D721Med (cell line): ENCODE data around the gene NAV2.
"Not testable (repeated sequence)": the region's sequence is repeated elsewhere in the genome, so short reads cannot be mapped to it uniquely, and the experiment has no call there.

Source experiments
- DNase-seq: peaks from one replicate; pipeline ENCODE4 v3.0.0; 2011; ENCODE audit warnings: low spot score; ENCODE audit not compliant: insufficient read length
- FAIRE-seq: peaks from 2 replicates; lab custom pipeline; 2011; peaks lifted over from hg19 to GRCh38; lab: Jason Lieb, UNC
- TF ChIP-seq, protein P1 (sequence below): IDR thresholded peaks from 2 replicates; pipeline ENCODE4 v1.5.1; 2012; ENCODE audit warnings: mild to moderate bottlenecking, control low read depth; ENCODE audit not compliant: insufficient read depth; ENCODE audit errors: missing control alignments

NAV2 gene

DNA sequence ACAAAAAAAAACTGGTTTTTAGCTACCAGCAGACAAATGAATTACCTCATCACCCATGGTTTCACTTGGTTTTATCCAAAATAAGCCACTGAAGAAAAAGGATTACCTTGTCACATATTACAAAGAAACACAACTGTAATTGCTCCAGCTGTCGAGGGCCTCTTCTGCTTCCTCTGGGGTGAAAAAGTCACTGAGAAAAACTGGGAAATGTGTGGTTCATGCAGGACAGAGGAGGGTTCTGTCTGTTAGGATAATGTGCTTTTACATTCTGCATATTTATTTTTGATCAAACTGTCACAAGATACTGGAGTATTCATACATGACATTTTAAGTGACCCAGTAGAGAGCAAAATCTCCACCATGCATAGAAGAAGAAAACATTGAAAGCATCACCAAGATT is 211.7 kb downstream of the NAV2 start:
- DNase-seq = no peak
- TF ChIP-seq, protein P1, sequence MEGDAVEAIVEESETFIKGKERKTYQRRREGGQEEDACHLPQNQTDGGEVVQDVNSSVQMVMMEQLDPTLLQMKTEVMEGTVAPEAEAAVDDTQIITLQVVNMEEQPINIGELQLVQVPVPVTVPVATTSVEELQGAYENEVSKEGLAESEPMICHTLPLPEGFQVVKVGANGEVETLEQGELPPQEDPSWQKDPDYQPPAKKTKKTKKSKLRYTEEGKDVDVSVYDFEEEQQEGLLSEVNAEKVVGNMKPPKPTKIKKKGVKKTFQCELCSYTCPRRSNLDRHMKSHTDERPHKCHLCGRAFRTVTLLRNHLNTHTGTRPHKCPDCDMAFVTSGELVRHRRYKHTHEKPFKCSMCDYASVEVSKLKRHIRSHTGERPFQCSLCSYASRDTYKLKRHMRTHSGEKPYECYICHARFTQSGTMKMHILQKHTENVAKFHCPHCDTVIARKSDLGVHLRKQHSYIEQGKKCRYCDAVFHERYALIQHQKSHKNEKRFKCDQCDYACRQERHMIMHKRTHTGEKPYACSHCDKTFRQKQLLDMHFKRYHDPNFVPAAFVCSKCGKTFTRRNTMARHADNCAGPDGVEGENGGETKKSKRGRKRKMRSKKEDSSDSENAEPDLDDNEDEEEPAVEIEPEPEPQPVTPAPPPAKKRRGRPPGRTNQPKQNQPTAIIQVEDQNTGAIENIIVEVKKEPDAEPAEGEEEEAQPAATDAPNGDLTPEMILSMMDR = no peak
- FAIRE-seq = no peak

DNA sequence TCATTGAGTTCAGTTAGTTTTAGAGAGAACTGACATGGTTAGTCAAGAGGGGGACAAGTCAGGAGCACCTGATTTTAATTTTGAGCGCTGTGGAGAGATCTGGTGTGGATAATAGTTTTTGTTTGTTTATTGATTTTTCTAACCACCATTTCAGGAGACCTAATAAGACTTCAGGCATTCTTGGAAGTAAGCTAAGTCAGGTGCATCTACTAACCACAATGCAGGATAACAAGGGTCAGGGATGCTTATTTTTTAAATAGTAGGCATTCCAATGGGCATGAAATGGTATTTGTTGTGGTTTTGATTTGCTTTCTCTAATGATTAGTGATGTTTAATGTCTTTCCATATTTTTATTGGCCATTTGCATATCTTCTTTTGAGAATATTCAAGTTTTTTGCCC is 212.1 kb downstream of the NAV2 start:
- TF ChIP-seq, protein P1 = no peak
- FAIRE-seq (no peak), DNase-seq (no peak)

DNA sequence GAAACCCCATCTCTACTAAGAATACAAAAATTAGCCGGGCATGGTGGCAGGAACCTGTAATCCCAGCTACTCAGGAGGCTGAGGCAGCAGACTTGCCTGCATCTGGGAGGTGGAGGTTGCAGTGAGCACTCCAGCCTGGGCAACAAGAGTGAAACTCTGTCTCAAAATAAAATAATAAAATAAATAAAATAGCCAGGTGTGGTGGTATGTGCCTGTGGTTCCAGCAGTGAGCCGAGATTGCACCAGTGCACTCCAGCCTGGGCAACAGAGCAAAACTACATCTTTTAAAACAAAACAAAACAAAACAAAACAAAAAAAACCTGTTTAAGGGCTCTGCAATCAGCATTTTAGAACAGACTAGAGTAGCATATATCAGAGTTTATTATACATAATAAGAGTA is 214.8 kb downstream of the NAV2 start:
- not testable (repeated sequence) for FAIRE-seq, DNase-seq

DNA sequence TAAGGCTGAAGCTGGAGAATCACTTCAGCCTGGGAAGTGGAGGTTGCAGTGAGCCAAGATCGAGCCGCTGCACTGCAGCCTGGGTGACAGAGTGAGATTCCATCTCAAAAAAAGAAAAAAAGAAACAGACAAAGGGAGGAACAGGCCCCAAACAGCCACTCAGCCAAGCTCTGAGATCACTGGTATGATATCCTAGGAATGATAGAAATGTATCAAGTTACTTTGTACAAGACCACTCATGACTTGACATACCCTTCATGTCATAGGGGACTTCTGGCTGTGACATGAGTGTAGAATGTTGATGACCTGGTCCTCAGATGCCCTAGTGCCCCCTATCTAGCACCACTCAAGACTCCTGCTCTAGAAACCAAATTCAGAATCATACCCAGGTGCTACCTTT is 216.5 kb downstream of the NAV2 start:
- TF ChIP-seq, protein P1 = no peak
- DNase-seq (no peak), FAIRE-seq (no peak)

DNA sequence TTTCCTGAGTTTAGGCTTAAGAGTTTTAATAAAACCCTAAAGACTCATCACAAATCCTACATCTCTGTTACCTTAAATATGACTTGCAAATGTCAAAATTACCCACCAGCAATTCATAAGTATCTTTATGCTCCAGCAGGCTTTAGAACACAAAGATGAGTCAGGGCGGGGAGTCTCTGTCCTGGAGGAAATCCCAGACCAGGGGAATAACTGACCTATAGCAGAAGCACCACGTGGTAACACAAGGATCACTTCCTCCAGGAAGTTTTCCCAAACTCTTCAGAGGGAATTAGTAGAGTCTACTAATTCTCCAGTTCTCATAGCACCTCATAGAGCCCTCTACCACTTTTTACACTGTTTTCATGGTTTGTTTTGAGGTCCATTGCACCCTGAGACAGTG is 217.0 kb downstream of the NAV2 start:
- TF ChIP-seq, protein P1 = no peak
- no peak for DNase-seq
- FAIRE-seq = no peak

DNA sequence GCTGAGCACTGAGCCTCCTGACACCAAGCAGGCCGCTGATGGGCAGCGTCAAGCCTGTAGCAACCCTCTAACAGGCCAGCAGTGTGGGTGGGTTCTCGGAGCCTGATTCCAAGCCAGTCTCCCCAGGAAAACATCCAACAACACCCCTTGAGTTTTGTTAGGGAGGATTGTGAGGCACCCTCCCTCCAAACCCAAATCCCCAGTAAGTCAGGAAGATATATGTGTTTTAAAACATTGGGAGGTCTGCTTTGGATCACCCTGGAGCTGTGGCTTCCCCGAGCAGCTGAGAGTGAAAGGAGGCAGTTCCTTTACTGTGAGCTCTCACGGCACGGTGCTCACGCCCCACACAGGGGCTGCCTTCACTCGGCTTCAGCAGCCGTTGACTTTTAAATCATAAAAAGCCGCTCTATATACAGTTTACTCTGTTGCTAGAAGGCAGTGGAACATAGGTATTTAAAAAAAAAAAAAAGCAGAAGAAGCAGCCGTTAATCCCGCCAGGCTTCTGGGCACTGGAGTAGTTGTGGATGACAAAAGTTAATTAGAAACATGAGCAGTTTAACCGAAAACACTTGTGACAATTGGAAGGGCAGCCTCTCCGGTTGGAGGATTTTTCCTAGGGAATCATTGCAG is 218.6 kb downstream of the NAV2 start:
- FAIRE-seq (no peak), DNase-seq (no peak)
- TF ChIP-seq, protein P1 = no peak

DNA sequence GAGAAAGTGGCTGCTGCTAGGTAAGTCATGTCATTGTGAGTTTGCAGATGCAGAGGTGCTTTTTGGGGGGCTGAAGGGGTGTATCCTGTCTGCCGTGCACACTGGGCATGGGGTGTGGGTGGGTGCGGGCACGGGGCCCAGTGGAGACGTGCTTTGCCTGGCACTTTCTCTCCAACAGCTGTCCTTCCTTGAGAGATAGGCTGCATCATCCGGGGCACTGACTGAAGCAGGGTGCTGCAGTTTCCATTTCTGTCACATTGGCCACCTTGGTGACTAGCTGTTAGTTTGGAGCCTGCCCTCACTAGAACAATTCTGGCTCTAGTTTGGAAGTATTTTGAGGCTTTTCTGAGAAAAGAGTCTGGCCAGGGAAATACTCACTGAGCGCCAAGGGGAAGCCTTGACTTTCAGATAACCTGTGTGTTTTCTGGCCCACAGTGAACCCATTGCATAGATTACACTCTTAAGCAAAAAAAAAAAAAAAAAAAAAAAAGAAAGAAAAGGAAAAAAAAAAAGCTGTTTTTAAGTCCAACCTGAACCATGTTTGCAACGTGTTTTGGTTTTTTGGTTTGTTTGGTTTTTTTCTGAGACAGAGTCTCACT is 219.2 kb downstream of the NAV2 start:
- DNase-seq (no peak), FAIRE-seq (no peak)
- TF ChIP-seq, protein P1 = no peak
